HUES48 (cell line): ENCODE results near the gene PRAMEF12.
"Not testable (repeated sequence)": the region's sequence is repeated elsewhere in the genome, so short reads cannot be mapped to it uniquely, and the experiment has no call there.

Source experiments
- H3K27ac ChIP-seq: one replicate; pipeline ENCODE4 v1.7.0; 2013; ENCODE audit warnings: low read depth, low read length, inconsistent platforms
- H3K27me3 ChIP-seq: 2 replicates; pipeline ENCODE4 v1.6.1; 2013; ENCODE audit warnings: mild to moderate bottlenecking, low read length; ENCODE audit not compliant: control insufficient read depth, insufficient read depth
- H3K36me3 ChIP-seq: 2 replicates; pipeline ENCODE4 v1.6.1; 2013; ENCODE audit warnings: low read length; ENCODE audit not compliant: control insufficient read depth, insufficient read depth
- H3K4me1 ChIP-seq: 2 replicates; pipeline ENCODE4 v1.6.1; 2013; ENCODE audit warnings: mild to moderate bottlenecking, low read length; ENCODE audit not compliant: control insufficient read depth, insufficient read depth
- H3K4me3 ChIP-seq: 2 replicates; pipeline ENCODE4 v1.5.1; 2013; ENCODE audit warnings: mild to moderate bottlenecking, low read depth, low read length
- H3K9ac ChIP-seq: 2 replicates; pipeline ENCODE4 v1.6.1; 2013; ENCODE audit warnings: mild to moderate bottlenecking, low read depth, low read length, moderate library complexity
- H3K9me3 ChIP-seq: 2 replicates; pipeline ENCODE4 v1.6.1; 2013; ENCODE audit warnings: low read length; ENCODE audit not compliant: control insufficient read depth, insufficient read depth

The PRAMEF12 gene

DNA sequence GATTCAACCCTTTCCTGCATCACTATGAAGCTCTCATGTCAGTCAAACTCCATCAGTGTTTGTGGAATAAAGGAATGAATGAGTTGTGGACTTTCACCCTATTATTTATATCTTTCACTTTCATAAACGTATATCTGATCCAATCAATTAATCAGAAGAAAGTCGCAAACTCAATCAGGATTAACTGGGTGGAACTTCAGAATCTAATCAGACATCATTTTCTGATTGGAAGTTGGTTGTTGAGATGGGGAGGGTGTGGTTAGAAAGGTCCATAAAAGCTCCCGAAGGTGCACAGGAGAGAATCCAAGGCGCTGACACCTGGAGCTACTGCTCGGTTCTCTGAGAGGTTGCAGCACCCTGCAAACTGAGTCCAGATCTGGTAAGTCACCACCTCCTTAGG, at the start of gene PRAMEF12:
Gene PRAMEF12 (plus strand): TSS at position 301 of the 400 bp plus-strand sequence. CDS start 1,130 bp downstream, outside the sequence.
- Histone ChIP-seq H3K9me3 (no peaks in the 10 kb centered on the region), H3K4me3 (no peak within 1 kb of the TSS), H3K27ac (no peak within 1 kb of the TSS), H3K36me3 (no peaks in the 10 kb centered on the region), H3K9ac (no peak within 1 kb of the TSS), H3K4me1 (no peaks in the 10 kb centered on the region), H3K27me3 (no peaks in the 10 kb centered on the region)

GRCh38 chr1:12728391-12728790, 45.1 kb upstream of the PRAMEF12 start:
- Histone ChIP-seq H3K27me3 (no peaks in the 10 kb centered on the region), H3K36me3 (no peaks in the 10 kb centered on the region), H3K9me3 (no peaks in the 10 kb centered on the region; the same call in 1 of the 2 replicates), H3K9ac (no peak overlapping the region), H3K4me1 (no peaks in the 10 kb centered on the region), H3K27ac (no peak overlapping the region), H3K4me3 (no peak overlapping the region)

GRCh38 chr1:12730156-12730555, 43.4 kb upstream of the PRAMEF12 start:
- Histone ChIP-seq H3K27ac (no peak overlapping the region), H3K9me3 (no peaks in the 10 kb centered on the region; the same call in 1 of the 2 replicates), H3K4me3 (no peak overlapping the region), H3K27me3 (no peaks in the 10 kb centered on the region), H3K36me3 (no peaks in the 10 kb centered on the region), H3K4me1 (no peaks in the 10 kb centered on the region), H3K9ac (no peak overlapping the region)

GRCh38 chr1:12731084-12731483, 42.5 kb upstream of the PRAMEF12 start:
- not testable (repeated sequence) for H3K27me3 ChIP-seq, H3K9ac ChIP-seq, H3K27ac ChIP-seq, H3K4me1 ChIP-seq, H3K4me3 ChIP-seq, H3K36me3 ChIP-seq, H3K9me3 ChIP-seq

GRCh38 chr1:12734651-12735050, 38.9 kb upstream of the PRAMEF12 start:
- H3K4me1 ChIP-seq: no peaks in the 10 kb centered on the region
- no peak overlapping the region for H3K9ac ChIP-seq
- no peaks in the 10 kb centered on the region; the same call in 1 of the 2 replicates for H3K9me3 ChIP-seq
- no peaks in the 10 kb centered on the region for H3K27me3 ChIP-seq
- no peaks in the 10 kb centered on the region for H3K36me3 ChIP-seq
- H3K4me3 ChIP-seq: no peak overlapping the region
- H3K27ac ChIP-seq: no peak overlapping the region

- Histone ChIP-seq H3K4me1 (no peaks in the 10 kb centered on the region), H3K9me3 (no peaks in the 10 kb centered on the region), H3K27ac (no peak overlapping the region), H3K27me3 (no peaks in the 10 kb centered on the region), H3K9ac (no peak overlapping the region), H3K36me3 (no peaks in the 10 kb centered on the region), H3K4me3 (no peak overlapping the region)
Observed at GRCh38 chr1:12738934-12739333, 34.6 kb upstream of the PRAMEF12 start.

GRCh38 chr1:12739613-12740012, 33.9 kb upstream of the PRAMEF12 start:
- no peaks in the 10 kb centered on the region for H3K36me3 ChIP-seq
- H3K27ac ChIP-seq: no peak overlapping the region
- H3K9ac ChIP-seq: no peak overlapping the region
- H3K27me3 ChIP-seq: no peaks in the 10 kb centered on the region
- H3K4me3 ChIP-seq: no peak overlapping the region
- no peaks in the 10 kb centered on the region for H3K9me3 ChIP-seq
- no peaks in the 10 kb centered on the region for H3K4me1 ChIP-seq

GRCh38 chr1:12741946-12742345, 31.6 kb upstream of the PRAMEF12 start:
- no peaks in the 10 kb centered on the region for H3K9me3 ChIP-seq
- no peaks in the 10 kb centered on the region for H3K36me3 ChIP-seq
- H3K4me3 ChIP-seq: no peak overlapping the region
- H3K27ac ChIP-seq: no peak overlapping the region
- no peaks in the 10 kb centered on the region for H3K27me3 ChIP-seq
- no peaks in the 10 kb centered on the region for H3K4me1 ChIP-seq
- H3K9ac ChIP-seq: no peak overlapping the region

- Histone ChIP-seq H3K9ac (no peak overlapping the region), H3K9me3 (no peaks in the 10 kb centered on the region), H3K27me3 (no peaks in the 10 kb centered on the region)
Observed at GRCh38 chr1:12745126-12745991, 28.2 kb upstream of the PRAMEF12 start.

DNA sequence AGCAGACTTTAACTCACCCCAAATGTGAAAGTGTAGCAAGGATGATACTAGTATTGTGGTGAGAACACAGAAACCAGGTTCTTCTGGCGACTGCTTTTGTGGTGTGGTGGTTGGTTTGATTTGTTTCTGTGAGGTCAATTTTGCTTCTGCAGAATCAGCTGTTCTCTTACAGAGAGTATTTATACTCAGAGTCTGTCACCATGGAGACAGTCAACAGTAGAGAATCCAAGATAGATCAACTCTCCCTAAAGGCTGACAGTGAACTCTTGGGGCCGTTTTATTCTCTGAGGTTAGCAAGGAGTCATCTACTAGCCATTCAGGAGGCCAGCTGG, 27.6 kb upstream of the PRAMEF12 start, which contains the start of gene CFAP107:
Gene CFAP107 (plus strand): TSS at position 209 of the 332 bp plus-strand sequence. CDS start 231 bp downstream, outside the sequence.
- Histone ChIP-seq H3K27me3 (no peaks in the 10 kb centered on the region), H3K9me3 (no peaks in the 10 kb centered on the region), H3K36me3 (no peaks in the 10 kb centered on the region), H3K4me1 (no peaks in the 10 kb centered on the region), H3K27ac (no peak within 1 kb of the TSS), H3K9ac (no peak within 1 kb of the TSS), H3K4me3 (no peak within 1 kb of the TSS)

More at GRCh38 chr1:12745126-12745991, 28.2 kb upstream of the PRAMEF12 start:
- H3K4me1 ChIP-seq: no peaks in the 10 kb centered on the region
- H3K36me3 ChIP-seq: no peaks in the 10 kb centered on the region
- H3K27ac ChIP-seq: no peak overlapping the region
- H3K4me3 ChIP-seq: no peak overlapping the region

DNA sequence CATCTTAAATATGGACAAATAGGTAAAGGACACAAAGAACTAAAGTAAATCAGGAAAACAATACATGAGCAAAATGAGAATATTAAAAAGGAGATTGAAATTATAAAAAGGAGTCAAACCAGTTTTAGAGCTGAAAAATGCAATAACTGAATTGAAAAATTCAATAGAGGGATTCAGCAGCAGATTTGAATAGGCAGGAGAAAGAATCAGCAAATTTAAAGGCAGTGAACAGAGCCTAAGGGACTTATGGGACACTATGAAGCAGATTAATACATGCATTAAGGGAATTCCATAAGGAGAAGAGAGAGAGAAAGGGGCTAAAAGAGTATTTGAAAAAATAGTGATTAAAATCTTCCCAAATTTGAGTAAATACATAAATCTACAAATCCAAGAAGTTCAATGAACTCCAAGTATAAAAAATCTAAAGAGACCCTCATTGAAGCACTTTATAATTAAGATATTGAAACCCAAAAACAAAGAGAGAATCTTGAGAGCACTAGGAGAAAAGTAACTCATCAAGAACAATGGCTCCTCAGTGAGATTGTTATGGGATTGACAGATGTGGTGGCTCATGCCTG, 24.7 kb upstream of the PRAMEF12 start:
- Histone ChIP-seq H3K4me3 (no peak overlapping the region), H3K27me3 (no peaks in the 10 kb centered on the region), H3K9ac (no peak overlapping the region), H3K27ac (no peak overlapping the region), H3K9me3 (no peaks in the 10 kb centered on the region), H3K36me3 (no peaks in the 10 kb centered on the region), H3K4me1 (no peaks in the 10 kb centered on the region)
